ENCODE results near the gene ZBTB9.

Gene ZBTB9

DNA sequence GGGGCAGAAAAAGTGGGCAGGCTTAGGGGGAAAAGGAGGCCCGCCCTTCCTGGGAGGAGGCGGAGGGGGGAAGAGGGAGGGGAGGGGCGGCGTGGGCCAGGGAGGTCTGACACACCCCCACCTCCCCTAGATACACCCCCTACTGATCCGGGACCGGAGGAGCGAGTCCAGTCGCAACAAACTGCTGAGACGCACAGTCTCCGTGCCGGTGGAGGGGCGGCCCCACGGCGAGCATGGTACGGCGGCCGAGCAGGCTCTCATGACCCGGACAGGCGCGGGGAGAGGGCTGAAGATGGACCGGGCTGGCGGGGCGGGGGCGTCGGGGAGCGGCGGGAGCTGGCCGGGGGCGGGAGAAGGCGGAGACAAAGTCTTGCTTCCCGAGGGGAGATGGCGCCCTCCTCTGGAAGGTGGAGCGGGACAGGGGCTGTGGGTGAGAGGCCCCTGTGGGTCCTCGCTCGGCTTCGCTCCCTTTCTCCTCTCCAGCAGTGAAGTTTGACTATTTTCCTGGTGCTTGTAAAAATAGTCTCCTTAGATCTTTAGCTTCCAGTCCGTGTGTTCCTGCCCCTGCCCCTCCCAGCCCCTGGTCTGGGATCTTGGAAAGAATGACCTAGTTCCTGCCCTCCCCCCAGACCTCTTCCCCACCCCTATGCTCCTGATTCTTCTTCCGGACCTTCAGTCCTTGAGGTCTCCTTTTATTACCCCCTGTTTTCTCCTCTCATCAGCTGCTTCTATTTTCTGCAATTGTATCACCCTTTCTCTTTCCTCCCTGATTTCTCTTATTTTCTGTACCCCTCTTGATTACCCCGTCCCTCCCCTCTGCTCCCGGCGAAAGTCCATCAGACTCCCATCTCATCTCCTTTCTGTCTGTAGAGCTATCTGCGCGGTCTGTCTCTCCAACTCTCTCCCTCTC is 28.5 kb upstream of the ZBTB9 start:
- TF ChIP-seq ZNF274 (IDR thresholded peaks at IDR 0.05; ENCODE audit: low read depth, low read length), result no peak
- peak overlapping the region; percentile 73 for H3K4me3 ChIP-seq (ENCODE audit: low read length)

- peak overlapping the region; percentile 73 for H3K4me3 ChIP-seq (ENCODE audit: low read length)
- TF ChIP-seq ZNF274 (IDR thresholded peaks at IDR 0.05; ENCODE audit: low read depth, low read length), result no peak
Measured at GRCh38 chr6:33426590-33427511, 27.5 kb upstream of the ZBTB9 start.

GRCh38 chr6:33427585-33428223 is 26.7 kb upstream of the ZBTB9 start:
- no peak for TF ChIP-seq ZNF274 (IDR thresholded peaks at IDR 0.05; ENCODE audit: low read depth, low read length)
- H3K4me3 ChIP-seq (ENCODE audit: low read length), result peak overlapping the region; percentile 38; the same call in 1 of the 2 replicates

GRCh38 chr6:33428224-33428965 is 26.0 kb upstream of the ZBTB9 start:
- peak overlapping the region; percentile 33; the same call in 1 of the 2 replicates for H3K4me3 ChIP-seq (ENCODE audit: low read length)
- no peak for TF ChIP-seq ZNF274 (IDR thresholded peaks at IDR 0.05; ENCODE audit: low read depth, low read length)

DNA sequence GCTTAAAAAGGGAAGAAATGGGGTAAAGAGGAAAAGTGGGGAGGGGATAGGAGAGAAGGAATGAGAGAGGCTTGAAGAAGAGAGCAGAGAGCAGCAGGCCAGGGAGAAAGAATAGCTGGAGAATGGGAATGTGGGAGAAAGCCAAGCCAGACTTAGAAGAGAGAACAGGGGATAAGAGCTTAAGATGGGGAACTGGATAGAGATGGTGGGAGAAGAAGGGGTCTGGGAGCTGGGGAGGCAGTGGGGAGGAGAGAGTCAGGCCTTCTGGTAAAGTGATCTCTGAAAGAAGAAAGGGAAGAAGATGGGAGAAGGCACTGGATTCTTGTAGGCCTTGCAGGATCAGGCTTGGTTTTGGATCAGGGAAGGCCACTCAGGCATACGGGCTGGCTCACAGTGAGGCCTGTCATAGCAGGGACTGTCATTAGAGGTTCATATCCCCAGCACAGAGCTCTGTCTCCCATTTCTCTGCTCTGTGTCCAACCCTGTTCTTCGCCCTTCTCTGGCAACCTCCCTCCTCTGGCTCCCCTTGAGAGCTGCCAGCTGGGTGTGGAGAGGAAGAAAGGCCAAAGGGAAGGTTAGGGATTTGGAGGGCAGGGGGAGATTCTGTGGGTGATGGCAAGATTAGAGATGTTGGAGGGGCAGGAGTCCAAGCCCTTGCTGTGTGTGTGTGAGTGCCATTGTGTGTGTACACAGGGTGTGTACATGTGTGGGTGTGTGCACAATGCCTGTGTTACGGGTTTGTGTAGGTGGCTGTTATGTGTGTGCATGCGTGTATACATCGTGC is 25.2 kb upstream of the ZBTB9 start:
- no peak for TF ChIP-seq ZNF274 (IDR thresholded peaks at IDR 0.05; ENCODE audit: low read depth, low read length)
- no peak overlapping the region; the same call in 1 of the 2 replicates for H3K4me3 ChIP-seq (ENCODE audit: low read length)

GRCh38 chr6:33429750-33430052 is 24.7 kb upstream of the ZBTB9 start:
- no peak for TF ChIP-seq ZNF274 (IDR thresholded peaks at IDR 0.05; ENCODE audit: low read depth, low read length)
- H3K4me3 ChIP-seq (ENCODE audit: low read length), result no peak overlapping the region

- H3K4me3 ChIP-seq (ENCODE audit: low read length), result no peak overlapping the region; the same call in 1 of the 2 replicates
- TF ChIP-seq ZNF274 (IDR thresholded peaks at IDR 0.05; ENCODE audit: low read depth, low read length), result no peak
Measured at GRCh38 chr6:33430334-33430733, 24.0 kb upstream of the ZBTB9 start.

- TF ChIP-seq ZNF274 (IDR thresholded peaks at IDR 0.05; ENCODE audit: low read depth, low read length), result no peak
- peak overlapping the region; percentile 32; the same call in 1 of the 2 replicates for H3K4me3 ChIP-seq (ENCODE audit: low read length)
Measured at GRCh38 chr6:33430991-33431879, 23.1 kb upstream of the ZBTB9 start.

GRCh38 chr6:33431880-33432541 is 22.4 kb upstream of the ZBTB9 start:
- no peak for TF ChIP-seq ZNF274 (IDR thresholded peaks at IDR 0.05; ENCODE audit: low read depth, low read length)
- peak overlapping the region; percentile 32; the same call in 1 of the 2 replicates for H3K4me3 ChIP-seq (ENCODE audit: low read length)

DNA sequence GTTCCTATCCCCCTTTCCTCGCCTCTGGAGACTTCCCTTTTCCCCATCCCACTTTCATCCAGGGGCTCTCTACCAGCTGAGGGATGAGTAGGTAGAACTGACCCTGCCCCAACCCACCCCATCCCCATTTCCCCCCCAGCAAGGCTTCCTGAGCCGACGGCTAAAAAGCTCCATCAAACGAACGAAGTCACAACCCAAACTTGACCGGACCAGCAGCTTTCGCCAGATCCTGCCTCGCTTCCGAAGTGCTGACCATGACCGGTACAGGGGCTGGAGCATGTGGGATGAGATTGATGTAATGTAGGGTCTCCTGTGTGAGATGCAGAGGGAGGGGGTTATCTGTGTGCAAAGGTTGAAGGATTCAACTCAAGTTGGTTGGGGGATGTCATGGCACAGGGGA is 21.8 kb upstream of the ZBTB9 start:
- no peak overlapping the region; the same call in 1 of the 2 replicates for H3K4me3 ChIP-seq (ENCODE audit: low read length)
- no peak for TF ChIP-seq ZNF274 (IDR thresholded peaks at IDR 0.05; ENCODE audit: low read depth, low read length)

- no peak overlapping the region for H3K4me3 ChIP-seq (ENCODE audit: low read length)
- TF ChIP-seq ZNF274 (IDR thresholded peaks at IDR 0.05; ENCODE audit: low read depth, low read length), result no peak
Measured at GRCh38 chr6:33433001-33433543, 21.3 kb upstream of the ZBTB9 start.

Measured in GM08714 (cell line).